GM12865 (cell line): Measurements from ENCODE around the gene NOCT.
"Not testable (repeated sequence)": the region's sequence is repeated elsewhere in the genome, so short reads cannot be mapped to it uniquely, and the experiment has no call there.

Source experiments
- DNase-seq: peaks from one replicate; pipeline ENCODE4 v3.0.0; 2010; ENCODE audit warnings: low read depth
- H3K4me3 ChIP-seq: 2 replicates; pipeline ENCODE4 v1.5.1; 2011; ENCODE audit warnings: mild to moderate bottlenecking, low read depth, low read length, control low read depth
- CTCF ChIP-seq: IDR thresholded peaks from 2 replicates; pipeline ENCODE4 v1.5.1; 2011; ENCODE audit warnings: low read length, control low read depth, low read depth, inconsistent platforms; ENCODE audit not compliant: insufficient read depth; ENCODE audit errors: missing control alignments

The NOCT gene

GRCh38 chr4:139018971-139019758, 3.6 kb downstream of the NOCT start:
- TF ChIP-seq CTCF, result no peak
- no peak overlapping the region for H3K4me3 ChIP-seq
- DNase-seq, result no peak

GRCh38 chr4:139020384-139020783, 4.8 kb downstream of the NOCT start:
- no peak overlapping the region for H3K4me3 ChIP-seq
- no peak for TF ChIP-seq CTCF
- no peak for DNase-seq

- not testable (repeated sequence) for H3K4me3 ChIP-seq
Measured at GRCh38 chr4:139021071-139021470, 5.5 kb downstream of the NOCT start.

GRCh38 chr4:139022835-139023234, 7.3 kb downstream of the NOCT start:
- TF ChIP-seq CTCF, result no peak
- no peak for DNase-seq
- H3K4me3 ChIP-seq, result no peak overlapping the region

More at GRCh38 chr4:139021071-139021470, 5.5 kb downstream of the NOCT start:
- DNase-seq, result not testable (repeated sequence)

GRCh38 chr4:139024686-139025085, 9.1 kb downstream of the NOCT start:
- TF ChIP-seq CTCF, result no peak
- no peak overlapping the region for H3K4me3 ChIP-seq
- no peak for DNase-seq

- no peak for TF ChIP-seq CTCF
- no peak overlapping the region for H3K4me3 ChIP-seq
- no peak for DNase-seq
Measured at GRCh38 chr4:139025841-139026240, 10.3 kb downstream of the NOCT start.

- TF ChIP-seq CTCF, result no peak
- DNase-seq, result no peak
- H3K4me3 ChIP-seq, result no peak overlapping the region
Measured at GRCh38 chr4:139027776-139028175, 12.2 kb downstream of the NOCT start.
